ENCODE results near the gene UBR1. TPM values are rescaled to one million over a fixed set of nuclear protein-coding genes. Genes with fewer than 3 reads are reported as not detected.

Gene UBR1
- total RNA-seq, 2 experiments from 2014 or later, result 19.8 to 33.5 TPM

DNA sequence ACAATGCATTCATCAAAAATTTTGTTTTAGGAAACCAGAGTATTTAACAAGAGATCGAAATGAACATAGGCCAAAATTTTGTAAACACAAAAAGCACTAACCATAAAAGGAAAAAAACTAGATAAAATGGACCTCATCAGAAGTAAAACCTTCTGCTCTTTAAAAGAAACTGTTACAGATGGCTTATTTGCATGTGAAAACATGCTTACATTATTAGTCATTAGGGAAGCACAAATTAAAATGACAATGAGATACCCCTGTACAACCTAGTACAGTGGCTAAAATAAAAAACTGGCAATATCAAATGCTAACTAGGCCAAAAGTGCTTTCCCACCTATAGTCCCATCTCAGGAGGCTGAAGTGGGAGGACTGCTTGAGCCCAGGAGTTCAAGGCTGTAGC, 19.3 kb downstream of the UBR1 start:
- TF ChIP-seq EZH2phosphoT487 (IDR thresholded peaks at IDR 0.05; ENCODE audit: borderline replicate concordance, low read depth, low read length), result no peak
- Histone ChIP-seq H3K36me3 (ENCODE audit: insufficient read depth, low read length) (peaks cover 75% of the 10 kb centered on the region), H3K27ac (ENCODE audit: low read depth, low read length, poor library complexity, severe bottlenecking) (no peak overlapping the region), H3K4me2 (ENCODE audit: low read length) (no peak overlapping the region), H2AFZ (ENCODE audit: low read length) (no peak overlapping the region), H3K4me3 (ENCODE audit: low read depth, low read length, poor library complexity, severe bottlenecking) (no peak overlapping the region), H4K20me1 (ENCODE audit: insufficient read depth, low read length) (no peaks in the 10 kb centered on the region), H3K4me1 (ENCODE audit: insufficient read depth, low read length, poor library complexity, severe bottlenecking) (no peaks in the 10 kb centered on the region), H3K79me2 (ENCODE audit: insufficient read depth, low read depth, low read length) (peaks cover 45% of the 10 kb centered on the region; the same call in 1 of the 2 replicates), H3K9me3 (ENCODE audit: low read length) (no peaks in the 10 kb centered on the region), H3K9me2 (ENCODE audit: insufficient read depth, low read length) (no peaks in the 10 kb centered on the region)
- CTCF ChIA-PET (ENCODE audit: unreplicated experiment), result no interaction called here
- no peak for DNase-seq (ENCODE audit: low spot score)
- intact Hi-C loops (cut with micrococcal nuclease; ENCODE audit: unreplicated experiment), result no loop called here
- BruUV-seq (replicated peaks), result no TSS peak
- POLR2A ChIA-PET, result interaction anchor here (0.7 kb wide), 1 partner anchor 15 kb away, joined by 3 read pairs; no protein-coding TSS in a partner anchor

- no peak for DNase-seq (ENCODE audit: low spot score)
- Histone ChIP-seq H3K4me1 (ENCODE audit: insufficient read depth, low read length, poor library complexity, severe bottlenecking) (no peaks in the 10 kb centered on the region), H3K9me2 (ENCODE audit: insufficient read depth, low read length) (no peaks in the 10 kb centered on the region), H3K4me3 (ENCODE audit: low read depth, low read length, poor library complexity, severe bottlenecking) (no peak overlapping the region), H3K9me3 (ENCODE audit: low read length) (no peaks in the 10 kb centered on the region), H3K36me3 (ENCODE audit: insufficient read depth, low read length) (peaks cover 76% of the 10 kb centered on the region), H3K79me2 (ENCODE audit: insufficient read depth, low read depth, low read length) (peaks cover 39% of the 10 kb centered on the region; the same call in 1 of the 2 replicates), H4K20me1 (ENCODE audit: insufficient read depth, low read length) (no peaks in the 10 kb centered on the region), H2AFZ (ENCODE audit: low read length) (no peak overlapping the region), H3K4me2 (ENCODE audit: low read length) (no peak overlapping the region), H3K27ac (ENCODE audit: low read depth, low read length, poor library complexity, severe bottlenecking) (no peak overlapping the region)
- intact Hi-C loops (cut with micrococcal nuclease; ENCODE audit: unreplicated experiment), result no loop called here
- CTCF ChIA-PET (ENCODE audit: unreplicated experiment), result no interaction called here
- no TSS peak for BruUV-seq (replicated peaks)
- no peak for TF ChIP-seq CTCF (conservative IDR thresholded peaks at IDR 0.05; ENCODE audit: low read length)
- no peak for TF ChIP-seq EZH2phosphoT487 (IDR thresholded peaks at IDR 0.05; ENCODE audit: borderline replicate concordance, low read depth, low read length)
- POLR2A ChIA-PET, result interaction anchor here (0.7 kb wide), 1 partner anchor 16 kb away, joined by 3 read pairs; no protein-coding TSS in a partner anchor
These were observed 19.9 kb downstream of the UBR1 start for GRCh38 chr15:43085921-43086320.

- H3K4me3 ChIP-seq (ENCODE audit: low read depth, low read length, poor library complexity, severe bottlenecking), result no peak overlapping the region
- POLR2A ChIA-PET, result interaction anchor here (0.6 to 1.2 kb wide), 3 partner anchors 9 to 403 kb away, joined by 3 to 8 read pairs (median 3); no protein-coding TSS in a partner anchor
- BruUV-seq (replicated peaks), result no TSS peak
- peaks cover 20% of the 10 kb centered on the region; the same call in 1 of the 2 replicates for H3K79me2 ChIP-seq (ENCODE audit: insufficient read depth, low read depth, low read length)
- no peak overlapping the region for H2AFZ ChIP-seq (ENCODE audit: low read length)
- peaks cover 92% of the 10 kb centered on the region for H3K36me3 ChIP-seq (ENCODE audit: insufficient read depth, low read length)
- H3K4me1 ChIP-seq (ENCODE audit: insufficient read depth, low read length, poor library complexity, severe bottlenecking), result no peaks in the 10 kb centered on the region
- CTCF ChIA-PET (ENCODE audit: unreplicated experiment), result no interaction called here
- no peaks in the 10 kb centered on the region for H4K20me1 ChIP-seq (ENCODE audit: insufficient read depth, low read length)
- H3K4me2 ChIP-seq (ENCODE audit: low read length), result no peak overlapping the region
- DNase-seq (ENCODE audit: low spot score), result no peak
- no peak overlapping the region for H3K27ac ChIP-seq (ENCODE audit: low read depth, low read length, poor library complexity, severe bottlenecking)
- H3K9me3 ChIP-seq (ENCODE audit: low read length), result 0 out of 2 replicates have a peak, but pooled peaks cover 9% of the 10 kb centered on the region
- no peaks in the 10 kb centered on the region for H3K9me2 ChIP-seq (ENCODE audit: insufficient read depth, low read length)
- TF ChIP-seq CTCF (conservative IDR thresholded peaks at IDR 0.05; ENCODE audit: low read length) (no peak), EZH2phosphoT487 (IDR thresholded peaks at IDR 0.05; ENCODE audit: borderline replicate concordance, low read depth, low read length) (no peak)
- intact Hi-C loops (cut with micrococcal nuclease; ENCODE audit: unreplicated experiment), result no loop called here
These were observed 23.3 kb downstream of the UBR1 start for GRCh38 chr15:43082509-43082908.

Measured in OCI-LY7 (cell line).